ENCODE data around the gene ZKSCAN5. TPM values are rescaled to one million over a fixed set of nuclear protein-coding genes. Genes with fewer than 3 reads are reported as not detected.
A peak's percentile ranks its signal among the peaks of the same experiment; 100 is the strongest.
"Not testable (repeated sequence)": the region's sequence is repeated elsewhere in the genome, so short reads cannot be mapped to it uniquely, and the experiment has no call there.

ZKSCAN5 gene
- total and polyA plus RNA-seq, 3 experiments from 2014 or later: 5.0 to 8.4 (median 8.4) TPM

DNA sequence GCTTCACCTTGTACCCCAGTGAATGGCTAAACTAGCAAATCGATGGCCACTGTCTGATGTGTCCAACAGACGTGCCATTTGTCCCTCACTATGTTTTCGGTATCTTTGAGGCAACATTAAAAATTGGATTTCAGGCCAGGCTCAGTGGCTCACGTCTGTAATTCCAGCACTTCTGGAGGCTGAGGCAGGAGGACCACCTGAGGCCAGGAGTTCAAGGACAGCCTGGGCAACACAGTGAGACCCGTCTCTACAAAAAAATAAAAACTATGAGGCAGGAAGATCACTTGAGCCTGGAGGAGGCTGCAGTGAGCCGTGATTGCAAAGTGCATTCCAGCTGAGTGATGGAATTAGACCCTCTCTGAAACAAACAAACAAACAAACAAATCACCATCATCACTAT is 39.5 kb downstream of the ZKSCAN5 start:
- Histone ChIP-seq H3K4me1 (ENCODE audit: insufficient read depth, low read length) (no peaks in the 10 kb centered on the region), H3K4me3 (ENCODE audit: low read length) (no peak overlapping the region), H3K9me3 (ENCODE audit: low read length) (peaks cover 5% of the 10 kb centered on the region), H3K36me3 (ENCODE audit: insufficient read depth, low read length) (peaks cover 13% of the 10 kb centered on the region), H3K27ac (ENCODE audit: low read depth, low read length) (no peak overlapping the region), H3K27me3 (ENCODE audit: insufficient read depth, low read length, poor library complexity, severe bottlenecking) (no peaks in the 10 kb centered on the region)
- ChIA-PET POLR2A (no interaction called here), CTCF (no interaction called here)
- H3K9me3 Mint-ChIP-seq: peaks cover 5 to 27% (median 22%) of the 10 kb centered on the region in 5 donors
- H3K36me3 Mint-ChIP-seq: peaks cover 9 to 26% (median 19%) of the 10 kb centered on the region in 3 donors
- no peaks in the 10 kb centered on the region for H3K27me3 Mint-ChIP-seq
- no peak for DNase-seq
- H3K4me3 Mint-ChIP-seq: no peak overlapping the region
- H3K4me1 Mint-ChIP-seq: no peaks in the 10 kb centered on the region
- no peak overlapping the region for H3K27ac Mint-ChIP-seq

DNA sequence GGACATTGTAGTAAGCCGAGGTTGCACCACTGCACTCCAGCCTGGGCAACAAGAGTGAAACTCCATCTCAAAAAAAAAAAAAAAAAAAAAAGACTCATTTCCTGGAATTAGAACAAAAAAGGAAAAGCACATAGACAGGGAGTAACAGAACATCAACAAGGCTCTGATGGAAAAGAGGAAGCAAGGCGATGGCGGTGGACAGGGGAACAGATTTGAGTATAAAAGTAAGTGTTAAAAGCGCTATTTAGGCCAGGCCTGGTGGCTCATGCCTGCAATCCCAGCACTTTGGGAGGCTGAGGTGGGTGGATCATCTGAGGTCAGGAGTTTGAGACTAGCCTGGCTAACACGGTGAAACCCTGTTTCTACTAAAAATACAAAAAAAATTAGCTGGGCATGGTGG is 40.8 kb downstream of the ZKSCAN5 start:
- H3K27ac ChIP-seq (ENCODE audit: low read depth, low read length); POLR2A ChIA-PET; H3K27me3 Mint-ChIP-seq; H3K27ac Mint-ChIP-seq; H3K27me3 ChIP-seq (ENCODE audit: insufficient read depth, low read length, poor library complexity, severe bottlenecking); H3K9me3 ChIP-seq (ENCODE audit: low read length); H3K4me1 Mint-ChIP-seq; H3K4me3 ChIP-seq (ENCODE audit: low read length); H3K4me1 ChIP-seq (ENCODE audit: insufficient read depth, low read length); DNase-seq: not testable (repeated sequence)
- Mint-ChIP-seq H3K36me3 (peaks cover 11 to 26% (median 19%) of the 10 kb centered on the region in 3 donors), H3K4me3 (peak overlapping the region in 1 of 7 donors; percentile 37), H3K9me3 (peaks cover 4 to 17% (median 16%) of the 10 kb centered on the region in 5 donors)
- CTCF ChIA-PET: interaction anchor here (0.7 kb wide), 1 partner anchor 20 kb away, joined by 3 read pairs; no protein-coding TSS in a partner anchor
- H3K36me3 ChIP-seq (ENCODE audit: insufficient read depth, low read length): peaks cover 13% of the 10 kb centered on the region

DNA sequence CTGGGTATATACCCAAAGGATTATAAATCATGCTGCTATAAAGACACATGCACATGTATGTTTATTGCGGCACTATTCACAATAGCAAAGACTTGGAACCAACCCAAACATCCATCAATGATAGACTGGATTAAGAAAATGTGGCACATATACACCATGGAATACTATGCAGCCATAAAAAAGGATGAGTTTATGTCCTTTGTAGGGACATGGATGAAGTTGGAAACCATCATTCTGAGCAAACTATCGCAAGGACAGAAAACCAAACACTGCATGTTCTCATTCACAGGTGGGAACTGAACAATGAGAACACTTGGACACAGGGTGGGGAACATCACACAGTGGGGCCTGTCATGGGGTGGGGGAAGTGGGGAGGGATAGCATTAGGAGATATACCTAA is 45.1 kb downstream of the ZKSCAN5 start:
- H3K9me3 ChIP-seq (ENCODE audit: low read length); CTCF ChIA-PET; POLR2A ChIA-PET; H3K27me3 Mint-ChIP-seq; DNase-seq; H3K27me3 ChIP-seq (ENCODE audit: insufficient read depth, low read length, poor library complexity, severe bottlenecking); H3K27ac ChIP-seq (ENCODE audit: low read depth, low read length); H3K4me3 ChIP-seq (ENCODE audit: low read length); H3K9me3 Mint-ChIP-seq: not testable (repeated sequence)
- H3K4me1 Mint-ChIP-seq: peaks cover 19 to 35% (median 27%) of the 10 kb centered on the region in 3 donors
- H3K4me3 Mint-ChIP-seq: peak overlapping the region in 1 of 7 donors; percentile 81
- H3K36me3 Mint-ChIP-seq: peaks cover 8 to 41% (median 18%) of the 10 kb centered on the region in 3 donors
- H3K27ac Mint-ChIP-seq: peak overlapping the region in 3 of 8 donors; percentile 17 to 76 (median 72)
- H3K36me3 ChIP-seq (ENCODE audit: insufficient read depth, low read length): peaks cover 13% of the 10 kb centered on the region
- H3K4me1 ChIP-seq (ENCODE audit: insufficient read depth, low read length): peaks cover 13% of the 10 kb centered on the region

DNA sequence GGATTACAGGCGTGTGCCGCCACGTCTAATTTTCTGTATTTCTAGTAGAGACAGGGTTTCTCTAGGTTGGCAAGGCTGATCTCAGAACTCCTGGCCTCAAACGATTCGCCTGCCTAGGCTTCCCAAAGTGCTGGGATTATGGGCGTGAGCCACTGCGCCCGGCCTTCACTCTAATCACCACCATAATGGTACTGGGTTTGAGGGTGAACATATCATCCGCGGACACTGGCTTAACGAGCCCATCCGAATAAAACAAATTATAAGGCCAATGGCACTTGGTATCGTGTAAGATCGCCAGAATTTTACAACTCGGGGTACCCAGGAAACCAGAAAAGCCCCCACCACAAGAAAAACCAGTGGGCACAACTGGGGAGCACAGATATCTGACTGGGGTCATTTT is 46.9 kb downstream of the ZKSCAN5 start:
- peak overlapping the region; percentile 95 for H3K27ac ChIP-seq (ENCODE audit: low read depth, low read length)
- POLR2A ChIA-PET: interaction anchor here (1.2 kb wide), 1 partner anchor 47 kb away, joined by 9 read pairs; the partner anchor contains the start of gene ZKSCAN5
- CTCF ChIA-PET: no interaction called here

DNA sequence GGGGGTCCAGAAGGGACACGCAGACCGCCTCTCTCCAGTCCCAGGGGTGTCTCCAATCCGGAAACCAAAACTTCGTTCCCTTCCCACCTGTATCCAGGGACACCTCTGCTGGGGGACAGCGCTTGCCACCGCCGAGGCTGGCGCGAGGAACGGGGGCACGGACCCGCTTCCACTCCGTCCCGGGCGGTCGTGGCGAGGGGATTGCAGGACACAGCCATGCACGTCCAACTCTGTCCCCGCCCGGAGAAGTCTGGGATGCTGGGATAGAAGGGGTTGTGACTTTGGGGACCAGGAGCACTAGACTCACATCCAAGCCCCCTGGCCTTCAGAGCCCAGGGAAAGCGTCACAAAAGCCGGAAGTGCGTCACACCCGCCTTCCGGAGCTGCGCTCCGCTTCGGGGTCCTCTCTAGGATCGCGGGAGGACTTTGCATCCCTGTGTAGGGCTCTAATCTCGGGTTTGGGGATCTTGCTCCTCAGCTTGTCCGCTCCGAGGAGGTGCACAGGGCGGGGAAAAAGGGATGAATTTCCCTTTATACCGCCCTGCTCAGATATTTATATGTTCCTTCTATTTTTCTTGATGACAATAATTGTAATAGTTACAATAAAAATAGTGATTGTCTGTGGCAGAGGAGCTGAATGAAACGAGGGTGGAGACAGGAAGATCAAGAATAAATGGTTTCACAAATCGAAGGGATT is 47.5 kb downstream of the ZKSCAN5 start, which contains the start of gene FAM200A:
FAM200A (minus strand) TSS at position 348 of the 697 bp plus-strand sequence. CDS start 3,707 bp downstream, outside the sequence.
- CTCF ChIA-PET: no interaction called here
- Mint-ChIP-seq H3K27ac (peak within 1 kb of the TSS; percentile 75 to 99 (median 94)), H3K9me3 (no peaks in the 10 kb centered on the region), H3K27me3 (no peaks in the 10 kb centered on the region), H3K4me1 (peaks cover 28 to 52% (median 37%) of the 10 kb centered on the region in 3 donors), H3K4me3 (peak within 1 kb of the TSS; percentile 90 to 97 (median 94)), H3K36me3 (peaks cover 7 to 49% (median 9%) of the 10 kb centered on the region in 3 donors)
- POLR2A ChIA-PET: interaction anchor here (0.5 to 1.2 kb wide), 3 partner anchors 47 to 171 kb away, joined by 3 to 9 read pairs (median 7); partner anchors contain the start of genes ZKSCAN5 and ZNF394
- H3K9me3 ChIP-seq (ENCODE audit: low read length): no peaks in the 10 kb centered on the region
- H3K4me1 ChIP-seq (ENCODE audit: insufficient read depth, low read length): peaks cover 22% of the 10 kb centered on the region
- peaks cover 13% of the 10 kb centered on the region for H3K36me3 ChIP-seq (ENCODE audit: insufficient read depth, low read length)
- peak within 1 kb of the TSS; percentile 92 for H3K4me3 ChIP-seq (ENCODE audit: low read length)
- H3K27me3 ChIP-seq (ENCODE audit: insufficient read depth, low read length, poor library complexity, severe bottlenecking): no peaks in the 10 kb centered on the region
- peak; percentile 78 to 91 (median 80) for DNase-seq
- peak within 1 kb of the TSS; percentile 95 for H3K27ac ChIP-seq (ENCODE audit: low read depth, low read length)

More for the DNA sequence above, 46.9 kb downstream of the ZKSCAN5 start:
- Mint-ChIP-seq H3K4me1 (peaks cover 27 to 50% (median 35%) of the 10 kb centered on the region in 3 donors), H3K9me3 (no peaks in the 10 kb centered on the region), H3K4me3 (peak overlapping the region; percentile 90 to 97 (median 94)), H3K27ac (peak overlapping the region; percentile 75 to 99 (median 94)), H3K36me3 (peaks cover 7 to 51% (median 14%) of the 10 kb centered on the region in 3 donors), H3K27me3 (no peaks in the 10 kb centered on the region)
- H3K9me3 ChIP-seq (ENCODE audit: low read length): no peaks in the 10 kb centered on the region
- DNase-seq: no peak
- peak overlapping the region; percentile 92 for H3K4me3 ChIP-seq (ENCODE audit: low read length)
- H3K4me1 ChIP-seq (ENCODE audit: insufficient read depth, low read length): peaks cover 18% of the 10 kb centered on the region
- peaks cover 13% of the 10 kb centered on the region for H3K36me3 ChIP-seq (ENCODE audit: insufficient read depth, low read length)
- H3K27me3 ChIP-seq (ENCODE audit: insufficient read depth, low read length, poor library complexity, severe bottlenecking): no peaks in the 10 kb centered on the region

DNA sequence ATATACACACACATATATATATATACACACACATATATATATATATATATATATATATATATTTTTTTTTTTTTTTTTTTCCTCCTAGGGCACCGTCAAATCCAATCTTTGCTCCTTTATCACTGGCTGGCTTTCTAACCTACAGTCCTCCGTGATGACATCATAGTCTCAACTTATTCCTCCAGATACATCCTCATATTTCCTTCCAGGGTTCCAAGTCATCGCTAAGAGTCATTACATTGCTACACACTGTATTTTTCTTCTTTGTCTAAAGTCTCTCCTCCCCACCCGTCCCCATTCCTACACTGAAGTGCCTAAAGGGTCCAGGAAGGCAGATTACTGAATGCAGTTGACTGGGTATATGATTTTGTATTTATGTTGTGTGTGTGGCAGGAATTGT is 48.6 kb downstream of the ZKSCAN5 start:
- no peak overlapping the region for H3K27ac ChIP-seq (ENCODE audit: low read depth, low read length)
- ChIA-PET POLR2A (no interaction called here), CTCF (no interaction called here)
- peaks cover 4% of the 10 kb centered on the region for H3K36me3 ChIP-seq (ENCODE audit: insufficient read depth, low read length)
- no peaks in the 10 kb centered on the region for H3K27me3 Mint-ChIP-seq
- H3K27ac Mint-ChIP-seq: peak overlapping the region in 7 of 8 donors; percentile 40 to 96 (median 73)
- H3K4me3 Mint-ChIP-seq: peak overlapping the region in 3 of 7 donors; percentile 25 to 97 (median 41)
- H3K4me1 ChIP-seq (ENCODE audit: insufficient read depth, low read length): peaks cover 28% of the 10 kb centered on the region
- H3K9me3 ChIP-seq (ENCODE audit: low read length): no peaks in the 10 kb centered on the region
- DNase-seq: no peak
- H3K4me1 Mint-ChIP-seq: peaks cover 39 to 63% (median 48%) of the 10 kb centered on the region in 3 donors
- H3K9me3 Mint-ChIP-seq: peaks cover 0 to 1% (median 0%) of the 10 kb centered on the region in 5 donors
- no peaks in the 10 kb centered on the region for H3K27me3 ChIP-seq (ENCODE audit: insufficient read depth, low read length, poor library complexity, severe bottlenecking)
- peaks cover 4 to 50% (median 11%) of the 10 kb centered on the region in 3 donors for H3K36me3 Mint-ChIP-seq
- no peak overlapping the region for H3K4me3 ChIP-seq (ENCODE audit: low read length)

DNA sequence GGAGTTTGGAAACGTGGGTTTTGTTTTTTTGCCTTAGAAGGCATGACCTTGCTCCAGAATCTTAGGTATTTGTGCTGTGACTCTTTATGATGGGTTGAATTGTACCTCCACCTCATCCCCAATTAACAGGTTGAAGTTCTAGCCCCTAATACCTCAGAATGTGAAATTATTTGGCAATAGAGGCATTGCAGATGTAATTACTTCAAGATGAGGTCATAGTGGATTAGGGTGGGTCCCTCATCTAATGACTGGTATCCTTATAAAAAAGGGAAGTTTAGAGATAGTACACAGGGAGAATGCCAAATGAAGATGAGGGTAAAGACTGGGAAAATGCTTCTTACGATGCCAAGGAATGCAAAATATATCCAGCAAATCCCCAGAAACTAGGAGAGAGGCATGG is 50.5 kb downstream of the ZKSCAN5 start:
- no peaks in the 10 kb centered on the region for H3K27me3 ChIP-seq (ENCODE audit: insufficient read depth, low read length, poor library complexity, severe bottlenecking)

DNA sequence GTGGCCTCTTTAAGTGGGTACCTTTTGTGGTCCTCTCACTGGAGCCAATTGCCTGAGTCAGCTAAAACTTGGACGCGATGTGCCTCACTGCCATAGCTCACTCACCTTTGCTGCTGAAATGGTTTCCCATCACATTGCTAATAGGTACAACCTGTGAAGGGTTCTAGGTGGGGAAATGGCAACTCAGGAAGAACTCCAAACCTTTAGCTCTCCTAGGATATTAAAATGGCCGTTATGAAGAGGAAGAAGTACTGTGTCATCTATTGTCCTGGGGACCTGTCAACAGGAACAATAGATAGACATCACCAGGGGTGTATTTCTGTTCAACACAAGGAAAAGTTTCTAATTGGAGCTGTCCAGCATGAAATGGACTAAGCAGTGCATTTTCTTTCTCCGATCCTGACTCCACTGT is 52.7 kb downstream of the ZKSCAN5 start:
- peaks cover 0 to 68% (median 7%) of the 10 kb centered on the region in 3 donors for H3K36me3 Mint-ChIP-seq

More for the DNA sequence above, 50.5 kb downstream of the ZKSCAN5 start:
- H3K4me1 Mint-ChIP-seq: peaks cover 42 to 70% (median 46%) of the 10 kb centered on the region in 3 donors
- Histone ChIP-seq H3K36me3 (ENCODE audit: insufficient read depth, low read length) (no peaks in the 10 kb centered on the region), H3K27ac (ENCODE audit: low read depth, low read length) (no peak overlapping the region), H3K9me3 (ENCODE audit: low read length) (no peaks in the 10 kb centered on the region), H3K4me1 (ENCODE audit: insufficient read depth, low read length) (peaks cover 36% of the 10 kb centered on the region), H3K4me3 (ENCODE audit: low read length) (no peak overlapping the region)
- DNase-seq: no peak
- peaks cover 0 to 57% (median 4%) of the 10 kb centered on the region in 3 donors for H3K36me3 Mint-ChIP-seq
- ChIA-PET CTCF (no interaction called here), POLR2A (no interaction called here)
- H3K4me3 Mint-ChIP-seq: peak overlapping the region in 2 of 7 donors; percentile 42 to 48
- H3K9me3 Mint-ChIP-seq: peaks cover 0 to 1% (median 0%) of the 10 kb centered on the region in 5 donors
- H3K27ac Mint-ChIP-seq: peak overlapping the region; percentile 3 to 84 (median 34)
- no peaks in the 10 kb centered on the region for H3K27me3 Mint-ChIP-seq

More for the DNA sequence above, 52.7 kb downstream of the ZKSCAN5 start:
- H3K9me3 Mint-ChIP-seq: peaks cover 0 to 1% (median 0%) of the 10 kb centered on the region in 5 donors
- H3K4me3 Mint-ChIP-seq: peak overlapping the region; percentile 93 to 100 (median 99)
- Histone ChIP-seq H3K36me3 (ENCODE audit: insufficient read depth, low read length) (peaks cover 16% of the 10 kb centered on the region), H3K9me3 (ENCODE audit: low read length) (no peaks in the 10 kb centered on the region), H3K4me1 (ENCODE audit: insufficient read depth, low read length) (peaks cover 39% of the 10 kb centered on the region), H3K4me3 (ENCODE audit: low read length) (peak overlapping the region; percentile 86), H3K27me3 (ENCODE audit: insufficient read depth, low read length, poor library complexity, severe bottlenecking) (no peaks in the 10 kb centered on the region), H3K27ac (ENCODE audit: low read depth, low read length) (peak overlapping the region; percentile 98)
- ChIA-PET POLR2A (interaction anchor here (1.2 to 3.6 kb wide), 5 partner anchors 52 to 183 kb away, joined by 3 to 34 read pairs (median 24); partner anchors contain the start of genes ZKSCAN5, ZNF394 and ZSCAN25), CTCF (interaction anchor here (1.0 to 2.6 kb wide), 4 partner anchors 23 to 64 kb away, joined by 3 to 7 read pairs (median 3); partner anchors contain the start of gene ZNF394)
- H3K27ac Mint-ChIP-seq: peak overlapping the region; percentile 65 to 100 (median 98)
- H3K27me3 Mint-ChIP-seq: peaks cover 0 to 2% of the 10 kb centered on the region in 2 donors
- H3K4me1 Mint-ChIP-seq: peaks cover 45 to 75% (median 54%) of the 10 kb centered on the region in 3 donors
- no peak for DNase-seq

Data from CD8-positive, alpha-beta memory T cell (primary cell).